HG03457 (cell line): Measurements from ENCODE around the gene DUSP14.

Experiments
- ATAC-seq: cut with Tn5 transposase; IDR thresholded peaks from one replicate; pipeline ENCODE4 v1.9.1; 2021; ENCODE audit warnings: moderate number of reproducible peaks; ENCODE audit not compliant: unreplicated experiment

The DUSP14 gene

DNA sequence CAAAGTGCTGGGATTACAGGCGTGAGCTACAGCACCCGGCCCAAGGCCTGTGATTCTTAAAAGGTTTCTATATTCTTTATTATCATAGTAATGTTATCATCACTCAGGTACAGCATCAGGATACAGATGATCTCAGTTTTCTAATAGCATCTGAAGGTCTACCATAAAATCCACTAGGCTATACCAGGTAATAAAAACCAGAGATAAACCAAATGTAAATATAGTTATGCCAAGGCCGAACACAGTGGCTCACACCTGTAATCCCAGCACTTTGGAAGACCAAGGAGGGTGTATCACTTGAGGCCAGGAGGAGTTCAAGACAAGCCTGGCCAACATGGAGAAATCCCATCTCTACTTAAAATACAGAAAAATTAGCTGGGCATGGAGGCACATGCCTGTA, 65.7 kb downstream of the DUSP14 start:
- ATAC-seq = no peak

DNA sequence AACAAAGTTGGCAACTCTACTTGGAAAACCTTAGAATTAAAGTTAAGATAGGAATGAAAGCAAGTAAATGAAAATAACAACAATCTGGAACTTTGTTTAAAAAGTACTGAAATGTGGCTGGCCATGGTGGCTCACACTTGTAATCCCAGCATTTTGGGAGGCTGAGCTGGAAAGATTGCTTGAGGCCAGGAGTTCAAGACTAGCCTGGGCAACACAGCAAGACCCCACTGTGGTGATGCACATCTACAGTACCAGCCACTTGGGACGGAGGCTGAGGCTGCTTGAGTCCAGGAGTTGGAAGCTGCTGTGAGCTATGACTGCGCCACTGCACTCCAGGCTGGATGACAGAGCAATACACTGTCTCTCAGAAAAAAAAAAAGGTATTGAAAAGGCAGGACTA, 67.8 kb downstream of the DUSP14 start:
- ATAC-seq = no peak

DNA sequence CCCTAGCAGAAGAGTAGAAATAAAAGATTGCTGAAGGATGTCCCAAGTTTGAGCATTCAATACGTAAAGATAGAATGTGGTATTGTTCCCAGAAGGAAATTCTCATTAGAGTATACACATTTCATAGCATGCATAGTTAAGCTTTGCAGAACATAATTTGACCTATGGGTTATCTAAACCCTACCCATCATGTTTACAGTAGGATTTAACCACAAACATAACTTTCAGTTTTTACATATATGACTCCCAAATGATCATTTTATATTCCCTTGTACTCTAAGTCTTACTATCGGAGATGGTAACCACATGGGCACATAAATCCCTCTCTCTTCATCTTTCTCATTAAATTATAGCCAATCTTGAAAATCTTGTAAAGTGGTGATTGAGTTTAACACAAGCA, 68.6 kb downstream of the DUSP14 start:
- ATAC-seq = no peak

GRCh38 chr17:37562016-37562745, 72.5 kb downstream of the DUSP14 start:
- ATAC-seq = no peak
